HG02798 (cell line): ENCODE measurements around the gene UHMK1.
A peak's percentile ranks its signal among the peaks of the same experiment; 100 is the strongest.

ENCODE experiments used
- ATAC-seq: cut with Tn5 transposase; IDR thresholded peaks from one replicate; pipeline ENCODE4 v1.9.1; 2021; ENCODE audit warnings: mild to moderate bottlenecking; ENCODE audit not compliant: unreplicated experiment, poor library complexity

The UHMK1 gene

DNA sequence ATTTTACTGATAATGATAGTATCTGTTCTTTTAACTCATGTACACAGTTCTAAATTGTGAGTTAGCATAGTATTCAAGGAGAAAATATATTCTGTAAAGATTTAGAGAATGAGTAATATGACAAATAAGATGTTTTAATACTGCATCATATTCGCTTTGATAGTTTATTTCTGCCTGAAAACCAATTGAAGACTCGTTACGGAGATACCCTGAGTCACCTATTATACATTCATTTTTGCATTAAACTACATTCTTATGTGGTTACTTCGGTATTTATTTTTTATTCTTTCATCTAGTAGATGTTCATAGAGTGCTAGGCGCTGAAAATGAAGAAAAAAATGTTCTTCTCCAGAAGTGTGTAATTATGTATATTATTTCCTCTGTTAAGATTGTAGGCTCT lies 5.3 kb downstream of the UHMK1 start:
- no peak for ATAC-seq

DNA sequence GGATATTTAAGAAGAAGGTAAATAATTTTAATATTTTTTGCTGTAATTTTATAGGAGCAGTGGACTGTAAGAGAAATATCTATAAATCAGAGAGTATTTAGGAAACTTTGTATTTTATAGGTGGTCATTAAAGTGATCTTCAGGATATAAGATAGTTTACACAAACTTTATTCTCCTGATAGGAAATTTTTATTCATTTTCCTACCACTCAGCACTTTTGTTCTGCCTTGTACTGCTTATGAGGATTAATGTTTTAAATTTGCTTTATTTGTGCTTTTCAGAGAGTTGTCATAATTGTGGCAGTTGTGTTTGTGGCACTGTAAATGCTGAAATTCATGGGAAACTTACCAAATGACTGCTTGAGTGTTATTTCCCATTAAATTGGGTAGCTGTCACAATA lies 29.7 kb downstream of the UHMK1 start:
- no peak for ATAC-seq

DNA sequence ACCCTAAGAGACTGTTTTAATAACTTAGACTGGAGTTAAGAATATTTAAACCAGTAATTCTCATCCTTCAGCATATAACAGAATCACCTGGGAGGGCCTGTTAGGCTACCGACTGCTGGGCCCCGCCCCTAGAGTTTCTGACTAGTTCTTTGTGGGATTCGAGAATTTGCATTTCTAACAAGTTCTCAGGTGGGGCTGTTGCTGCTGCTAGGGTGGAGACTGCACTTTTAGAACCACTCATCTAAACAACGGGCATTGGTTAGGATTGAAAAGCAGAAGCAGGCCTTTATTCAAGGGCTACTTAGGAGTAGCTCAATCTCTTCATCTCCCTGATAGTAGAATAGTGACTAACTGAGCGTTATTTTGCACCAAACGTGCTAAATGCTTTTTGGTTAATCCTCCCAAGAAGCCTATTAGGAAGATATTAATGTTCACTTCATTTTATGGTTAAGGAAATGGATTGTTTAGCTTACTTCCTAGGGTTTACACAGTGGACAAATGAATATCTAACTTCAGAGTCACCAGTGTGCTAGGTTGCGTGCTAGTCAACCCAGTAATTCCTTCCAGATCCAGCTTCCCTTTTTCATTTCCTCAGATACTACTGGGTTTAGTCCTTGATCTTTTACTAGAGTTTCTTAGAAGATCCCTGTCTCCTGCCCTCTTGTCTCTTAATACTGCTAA lies 32.8 kb downstream of the UHMK1 start:
- ATAC-seq, result peak; percentile 98

DNA sequence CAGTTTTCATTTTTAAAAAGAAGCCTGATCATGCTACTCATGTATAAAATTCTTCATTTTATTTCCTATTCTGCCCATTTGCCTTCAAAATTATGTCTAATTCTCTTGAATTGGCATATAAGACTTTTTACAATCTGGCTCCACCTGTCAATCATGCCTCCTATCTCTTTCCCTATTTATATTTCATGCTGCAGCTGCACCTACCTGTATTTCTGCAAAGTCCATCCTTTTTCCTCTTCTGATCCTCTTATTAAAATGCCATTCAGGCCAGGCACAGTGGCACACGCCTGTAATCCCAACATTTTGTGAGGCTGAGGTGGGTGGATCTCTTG lies 33.3 kb downstream of the UHMK1 start:
- no peak for ATAC-seq

DNA sequence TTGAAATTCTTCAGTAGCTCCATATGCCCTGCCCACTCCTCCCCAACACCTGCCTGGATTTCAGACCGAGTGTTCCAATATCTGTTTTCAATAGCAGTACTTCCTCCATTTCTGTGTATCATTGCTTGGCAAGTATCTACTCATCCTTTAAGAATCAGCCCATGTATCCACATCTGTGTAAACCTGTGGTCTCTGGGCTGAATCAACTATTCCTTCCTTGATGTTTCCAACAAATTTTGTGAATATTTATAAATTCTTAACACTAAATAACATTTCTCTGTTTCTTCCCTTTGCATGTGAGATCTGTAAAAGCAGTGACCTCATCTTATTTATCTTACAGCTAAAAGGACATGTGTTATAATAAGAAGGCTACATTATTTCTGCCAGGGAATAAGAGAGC lies 37.9 kb downstream of the UHMK1 start:
- ATAC-seq, result no peak

DNA sequence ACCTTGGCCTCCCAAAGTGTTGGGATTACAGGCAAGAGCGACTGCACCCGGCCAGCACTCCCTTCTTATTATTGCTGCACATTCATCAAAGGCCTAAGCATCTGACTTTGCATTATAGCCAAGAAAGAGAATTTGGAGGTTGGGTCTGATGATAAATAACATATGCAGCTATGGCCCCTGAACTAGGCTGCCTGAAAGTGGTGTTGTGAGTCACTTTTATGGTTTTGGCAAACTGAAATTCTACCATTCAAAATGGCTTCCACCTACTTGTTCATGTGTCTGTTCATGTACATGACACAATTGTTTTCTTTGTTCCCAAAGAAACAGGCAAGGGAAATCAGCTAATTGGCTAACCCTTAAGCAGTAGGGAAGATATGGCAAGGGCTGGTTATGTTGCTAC lies 38.9 kb downstream of the UHMK1 start:
- ATAC-seq, result no peak

DNA sequence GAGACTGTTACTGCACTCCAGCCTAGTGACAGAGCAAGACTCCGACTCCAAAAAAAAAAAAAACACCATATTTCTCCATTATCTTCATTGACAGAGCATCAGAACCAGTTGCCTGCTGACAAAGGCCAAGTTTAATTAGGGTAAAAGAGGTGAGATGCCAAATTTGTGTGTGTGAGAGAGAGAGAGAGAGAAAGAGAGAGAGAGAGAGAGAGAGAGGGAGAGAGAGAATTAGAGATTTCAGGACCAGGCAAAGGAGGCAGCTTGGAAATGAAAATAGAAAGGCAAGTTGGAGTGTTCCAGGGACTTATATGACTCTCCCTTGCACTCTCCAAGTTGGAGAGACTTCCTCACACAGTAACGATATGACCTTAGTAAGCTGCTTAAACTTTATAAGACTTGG lies 39.6 kb downstream of the UHMK1 start:
- ATAC-seq, result no peak

DNA sequence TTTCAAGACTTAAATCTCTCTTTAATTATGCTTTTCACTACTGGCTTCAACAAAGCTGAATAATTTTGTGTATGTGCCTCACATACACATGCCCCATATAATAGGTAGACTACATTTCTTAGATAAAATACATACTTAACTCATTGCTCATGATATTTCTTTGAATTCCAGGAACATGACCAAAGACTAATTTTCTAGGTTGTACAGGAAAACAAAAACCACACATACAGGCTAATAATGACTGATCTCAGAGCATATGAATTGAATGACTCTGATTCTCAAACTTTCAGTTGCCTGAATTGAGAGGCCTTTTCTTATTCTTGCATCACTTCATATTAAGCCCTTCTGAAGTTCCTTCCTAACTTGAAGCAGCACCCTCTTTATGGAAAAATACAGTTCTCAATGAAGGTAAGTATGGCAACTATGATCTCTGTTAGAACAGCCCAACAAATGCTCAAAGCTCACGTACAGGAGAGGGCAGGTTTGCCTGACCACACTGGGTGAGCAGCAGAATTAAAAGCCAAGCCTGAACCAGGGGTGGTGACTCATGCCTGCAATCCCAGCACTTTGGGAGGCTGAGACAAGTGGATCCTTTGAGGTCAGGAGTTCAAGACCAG lies 41.3 kb downstream of the UHMK1 start:
- ATAC-seq, result no peak

DNA sequence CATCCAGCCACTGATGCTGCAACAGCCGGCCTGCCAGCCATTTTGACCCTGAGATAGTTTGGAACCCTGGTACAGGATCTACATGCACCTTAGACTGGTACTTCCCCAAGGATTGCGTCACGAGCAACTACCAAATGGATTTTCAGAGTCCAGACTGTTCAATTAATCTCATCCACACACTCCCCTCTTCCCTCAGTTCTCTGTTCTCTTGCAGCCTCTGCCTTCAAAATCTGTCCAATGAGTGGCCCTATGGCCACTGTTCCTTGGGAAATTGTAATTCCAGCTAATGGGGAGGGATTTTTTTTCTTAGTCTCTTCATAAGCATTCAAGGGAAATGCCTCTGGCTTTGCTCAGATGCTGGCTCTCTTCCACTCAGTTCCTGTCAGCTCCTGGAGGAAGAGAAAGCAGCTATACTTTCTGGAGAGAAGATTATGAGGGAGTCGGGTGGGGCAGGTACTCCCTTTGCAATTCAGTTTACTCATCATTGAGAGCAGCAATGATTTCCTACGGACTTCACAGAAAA lies 44.1 kb downstream of the UHMK1 start:
- no peak for ATAC-seq

DNA sequence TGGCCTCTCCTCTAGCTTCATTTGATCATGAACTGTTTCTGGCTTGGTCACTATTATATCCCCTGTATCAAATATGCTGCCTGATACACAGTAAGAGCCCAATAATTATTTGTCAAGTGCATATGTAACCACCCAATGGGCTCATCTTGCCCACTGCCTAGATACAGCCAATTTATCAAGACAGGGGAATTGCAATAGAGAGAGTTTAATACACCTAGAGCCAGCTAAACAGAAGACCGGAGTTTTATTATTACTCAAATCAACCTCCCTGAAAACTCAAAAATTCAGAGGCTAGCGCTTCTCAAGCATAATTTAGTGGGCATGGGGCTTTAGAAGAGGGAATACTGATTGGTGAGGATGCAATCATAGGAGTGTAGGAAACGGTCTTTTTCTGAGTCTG lies 45.6 kb downstream of the UHMK1 start:
- no peak for ATAC-seq

DNA sequence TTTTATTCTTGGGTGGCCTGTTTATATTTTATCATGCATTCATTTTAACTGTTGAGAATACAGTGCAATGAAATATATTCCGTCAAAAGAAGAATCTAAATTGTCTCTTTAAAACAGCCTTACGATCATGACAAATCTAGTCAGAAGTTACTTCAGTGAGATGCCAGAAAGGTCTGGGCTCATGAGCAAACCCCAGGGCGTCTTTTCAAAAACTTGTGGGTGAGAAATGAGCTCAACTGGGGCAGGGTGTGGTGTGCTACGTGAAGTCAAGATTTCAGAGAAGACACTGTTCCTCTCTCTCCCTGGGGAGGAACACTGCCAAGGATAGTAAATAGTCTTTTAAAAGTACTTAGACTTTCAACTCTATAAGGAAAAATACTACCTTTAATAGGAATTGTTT lies 50.6 kb downstream of the UHMK1 start:
- no peak for ATAC-seq

DNA sequence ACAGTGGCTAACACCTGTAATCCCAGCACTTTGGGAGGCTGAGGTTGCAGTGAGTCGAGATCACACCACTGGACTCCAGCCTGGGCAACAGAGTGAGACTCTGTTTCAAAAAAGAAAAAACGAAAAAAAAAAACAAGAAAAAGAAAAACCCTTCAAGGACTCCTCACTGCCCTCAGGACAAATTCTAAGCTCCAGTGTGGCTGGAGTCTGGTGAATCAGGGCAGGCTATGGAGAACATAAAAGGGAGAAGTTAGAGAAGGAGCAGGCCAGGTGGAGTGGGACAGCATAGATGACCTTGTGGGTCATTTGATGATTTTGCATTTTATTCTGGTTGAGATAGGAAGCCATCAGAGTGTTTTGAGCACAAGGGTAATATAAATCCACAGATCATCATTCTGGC lies 51.4 kb downstream of the UHMK1 start:
- no peak for ATAC-seq

DNA sequence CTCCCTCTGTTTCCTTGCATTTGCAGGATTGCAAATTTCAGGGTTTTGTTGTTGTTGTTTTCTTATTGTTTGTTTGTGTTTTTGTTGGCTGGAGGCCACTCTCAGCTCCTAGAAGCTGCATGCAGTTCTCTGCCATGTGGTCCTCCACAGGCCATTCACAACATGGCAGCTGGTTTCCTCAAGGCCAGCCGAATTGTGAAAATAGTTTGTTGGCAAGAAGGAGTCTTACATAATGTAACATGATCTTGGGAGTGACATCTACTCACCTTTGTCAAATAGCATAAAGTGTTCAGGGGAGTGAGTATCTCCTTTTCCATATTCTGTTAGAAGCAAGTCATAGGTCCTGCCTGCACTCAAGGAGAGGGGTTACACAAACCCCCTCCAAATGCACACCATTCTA lies 53.3 kb downstream of the UHMK1 start:
- ATAC-seq, result no peak

DNA sequence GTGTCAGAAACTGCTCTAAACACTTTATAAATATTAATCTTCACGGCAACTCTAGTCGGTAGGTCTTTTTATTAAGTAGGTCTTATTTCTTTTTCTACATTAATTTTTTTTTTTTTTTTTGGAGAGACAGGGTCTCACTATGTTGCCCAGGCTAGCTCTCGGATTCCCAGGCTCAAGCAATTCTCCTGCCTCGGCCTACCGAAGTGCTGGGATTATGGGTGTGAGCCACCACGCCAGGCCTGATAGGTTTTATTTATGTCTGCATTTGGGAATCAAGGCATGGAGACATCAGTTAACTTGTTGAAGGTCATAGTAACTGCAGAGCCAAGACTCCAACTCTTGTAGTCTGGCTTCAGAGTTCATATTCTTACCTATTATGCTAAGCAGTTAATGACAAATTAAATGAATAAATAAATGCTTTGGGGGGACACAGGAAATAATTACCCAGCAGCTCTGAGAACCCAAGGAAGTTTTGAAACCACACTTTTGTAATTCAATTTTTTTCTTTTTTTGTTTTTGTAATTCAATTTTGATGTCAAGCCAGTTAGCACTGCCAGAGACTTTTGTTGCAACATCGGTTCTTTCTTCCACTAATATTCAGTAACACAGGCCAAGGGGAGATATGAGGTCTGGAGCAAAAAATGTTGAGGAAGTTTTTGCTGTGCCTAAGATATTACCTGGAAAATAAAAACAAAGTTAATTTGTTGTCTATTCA lies 54.5 kb downstream of the UHMK1 start:
- ATAC-seq, result no peak

DNA sequence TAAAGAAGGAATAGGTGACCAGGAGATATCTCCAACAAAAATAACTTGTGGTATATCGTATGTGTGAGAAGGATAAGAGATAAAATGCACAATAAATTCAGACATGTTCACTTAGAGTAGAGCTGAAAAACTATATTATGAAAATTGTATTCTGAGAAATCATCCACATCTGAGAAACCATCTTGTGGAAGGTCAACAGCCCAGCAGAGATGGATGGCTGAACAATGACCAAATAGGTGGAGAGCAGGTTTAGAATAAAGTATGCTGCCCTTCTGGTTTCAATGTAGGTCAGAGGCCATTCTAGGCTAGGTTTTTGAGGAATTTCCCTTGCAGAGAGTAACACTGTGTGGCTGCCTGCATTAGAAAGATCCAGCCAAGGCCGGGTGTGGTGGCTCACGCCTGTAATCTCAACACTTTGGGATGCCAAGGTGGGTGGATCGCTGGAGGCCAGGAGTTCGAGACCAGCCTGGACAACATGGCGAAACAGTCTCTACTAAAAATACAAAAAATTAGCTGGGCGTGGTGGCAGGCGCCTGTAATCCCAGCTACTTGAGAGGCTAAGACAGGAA lies 55.1 kb downstream of the UHMK1 start:
- ATAC-seq, result no peak

DNA sequence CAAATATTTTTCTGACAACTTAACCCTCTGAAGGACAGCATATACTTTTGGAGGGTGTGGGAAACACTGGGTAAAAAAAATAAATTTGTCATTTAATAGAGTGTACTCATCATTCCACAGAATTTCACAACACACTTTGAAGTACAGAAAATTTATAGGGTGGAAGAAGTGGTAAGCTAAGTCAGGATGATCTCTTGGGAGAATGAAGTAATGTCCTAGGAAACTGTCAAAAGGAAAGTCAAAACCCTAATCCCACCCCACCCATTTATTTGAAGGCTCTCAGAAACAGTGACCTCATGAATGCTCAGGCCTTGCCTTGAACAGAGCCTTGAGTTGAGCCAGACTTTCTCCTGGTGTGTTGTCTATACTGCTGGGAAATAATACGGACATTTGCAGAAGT lies 56.6 kb downstream of the UHMK1 start:
- no peak for ATAC-seq

DNA sequence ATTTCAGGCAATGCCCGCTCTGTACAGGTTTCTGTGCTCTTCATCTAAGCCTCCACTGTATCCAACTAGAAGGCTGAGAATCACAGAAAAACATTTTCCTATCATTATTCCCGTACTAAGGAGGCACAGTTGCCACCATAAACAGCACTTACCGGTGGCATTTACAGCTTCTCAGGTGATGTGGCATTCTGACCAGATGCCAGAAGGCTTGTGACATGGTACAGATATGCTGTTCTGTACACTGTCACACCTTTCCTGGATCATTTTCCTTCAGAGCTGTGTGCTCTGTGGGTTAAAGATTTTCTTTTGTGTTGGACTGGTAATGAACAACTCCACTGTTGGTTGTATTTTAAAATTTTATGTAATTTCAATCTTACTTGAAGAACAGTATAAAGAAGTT lies 59.9 kb downstream of the UHMK1 start:
- ATAC-seq, result no peak

DNA sequence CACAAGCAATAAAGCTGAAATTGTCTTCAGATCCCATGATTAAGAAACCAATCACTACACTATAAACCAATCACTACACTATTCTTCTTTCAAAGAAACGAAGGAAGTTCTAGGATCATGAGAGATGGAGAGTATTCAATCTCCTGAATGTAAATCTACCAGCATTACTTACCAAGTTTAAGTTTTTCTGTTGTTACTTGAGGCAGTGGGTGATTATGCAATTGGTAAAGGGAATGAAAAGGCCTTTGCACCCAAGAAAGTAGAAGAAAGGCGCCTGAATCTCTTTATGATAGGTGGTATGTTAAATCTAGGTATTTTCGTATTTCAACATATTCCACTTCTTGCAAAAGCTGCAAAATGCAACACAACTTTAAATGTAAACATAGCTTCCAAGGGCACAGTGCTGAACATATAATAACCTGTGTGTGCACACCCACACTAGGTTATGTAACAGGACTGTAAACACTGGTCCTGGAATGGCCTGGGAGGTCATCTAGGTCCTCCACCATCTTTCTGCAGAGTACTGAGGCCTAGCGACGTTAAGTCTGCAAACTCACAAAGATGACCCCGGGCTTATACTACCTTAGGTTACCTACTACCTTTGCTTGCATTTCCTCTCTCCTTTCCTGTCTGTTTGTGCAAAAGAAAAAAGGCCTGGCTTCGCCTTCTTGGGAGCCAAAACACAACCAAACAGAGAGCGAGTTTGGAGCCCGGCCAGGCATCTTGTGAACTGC lies 62.9 kb downstream of the UHMK1 start:
- no peak for ATAC-seq

DNA sequence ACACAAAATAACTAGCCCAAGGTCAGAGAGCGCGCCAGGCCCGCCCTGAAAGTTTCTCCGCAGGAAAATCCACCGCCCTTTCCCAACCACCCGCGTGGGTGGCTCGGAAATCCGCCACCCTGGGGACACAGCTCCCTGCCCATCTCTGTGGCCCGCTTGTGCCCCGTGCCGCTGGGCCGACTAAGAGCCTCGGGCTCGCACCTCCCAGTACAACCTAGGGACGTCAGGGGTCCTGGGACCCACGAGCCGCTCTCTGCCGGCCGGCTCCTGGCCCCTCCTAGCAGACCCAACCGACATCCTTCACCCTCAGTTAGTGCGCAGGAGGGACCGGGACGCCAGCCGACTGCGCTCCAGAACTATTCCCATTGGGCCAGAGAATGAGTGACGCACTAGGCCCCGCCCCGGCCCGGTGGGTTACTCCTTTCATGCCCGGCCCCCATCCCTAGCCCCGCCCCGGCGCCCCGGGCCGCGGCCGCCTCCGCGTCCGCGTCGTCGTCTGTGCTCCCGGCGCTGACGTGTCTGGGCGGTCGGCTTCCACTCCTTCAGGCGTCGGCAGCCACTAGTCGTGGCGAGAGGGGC lies 63.5 kb downstream of the UHMK1 start:
- peak; percentile 93 for ATAC-seq
